K562 (cell line): ENCODE data around the gene LRRC15. TPM values are rescaled to one million over a fixed set of nuclear protein-coding genes. Genes with fewer than 3 reads are reported as not detected.

Experiments
- ATAC-seq: fragments of 200-7000 bp; cut with Tn5 transposase; 3 replicates; pipeline ENCODE4 v1.9.1; 2020; ENCODE audit warnings: moderate library complexity
- BruUV-seq: library from RNA; stranded (reverse); fragments of 400-500 nt; replicated peaks from 2 replicates; lab custom pipeline; 2021; lab: Mats Ljungman, UMichigan
- CTCF ChIA-PET: fragments of 300-600 bp; formaldehyde crosslinking; extraction: SDS; loops from one replicate; lab custom pipeline; 2021; ENCODE audit warnings: low intra/inter-chr PET ratio; lab: Yijun Ruan, JAX
- POLR2A ChIA-PET: fragments of 300-600, 350-650 bp; sonication (Branson Sonifier 250); formaldehyde crosslinking; extraction: SDS; loops from one replicate; lab custom pipeline; 2021; ENCODE audit warnings: antibody characterized with exemption, inconsistent platforms; lab: Yijun Ruan, JAX
- DNase-seq, 4 experiments: peaks; one replicate each; pipeline versions ENCODE4 v3.0.0 to v3.0.0-alpha.2; 2011 to 2018; ENCODE audit warnings: low spot score in 3 of 4, mixed read lengths in 3 of 4; ENCODE audit errors: extremely low read depth in 1 of 4
- FAIRE-seq: peaks from 2 replicates; lab custom pipeline; 2011; peaks lifted over from hg19 to GRCh38; lab: Jason Lieb, UNC
- H2AFZ ChIP-seq: 2 replicates; pipeline ENCODE4 v1.6.0; 2011; ENCODE audit warnings: low read depth, low read length, control low read depth, inconsistent platforms
- H3K27ac ChIP-seq: fragments of 200-600 bp; 3 replicates; pipeline ENCODE4 v1.8.0; 2011; ENCODE audit warnings: low read depth, mild to moderate bottlenecking, control low read depth, inconsistent platforms, low read length, moderate library complexity, mixed read lengths; ENCODE audit errors: extremely low read depth
- H3K27me3 ChIP-seq, 2 experiments: fragments of 300-600 bp in 1 of 2; 2 replicates in 1 of 2; 3 replicates in 1 of 2; pipeline versions ENCODE4 v1.6.0 to v1.8.0; 2011; ENCODE audit warnings: inconsistent platforms in 2 of 2, low read length in 2 of 2, mild to moderate bottlenecking in 1 of 2, mixed read lengths in 1 of 2, moderate library complexity in 1 of 2; ENCODE audit not compliant: control insufficient read depth in 2 of 2, insufficient read depth in 2 of 2
- H3K36me3 ChIP-seq: fragments of 300-600 bp; 3 replicates; pipeline ENCODE4 v1.8.0; 2011; ENCODE audit warnings: mild to moderate bottlenecking, low read length, inconsistent platforms; ENCODE audit not compliant: control insufficient read depth, insufficient read depth
- H3K4me1 ChIP-seq, 2 experiments: fragments of 200-600 bp in 1 of 2; replicated peaks in 1 of 2; 2 replicates in 1 of 2; 3 replicates in 1 of 2; pipeline versions ENCODE4 v1.5.1 to v1.8.0; 2011; ENCODE audit warnings: inconsistent platforms in 2 of 2, low read length in 2 of 2, mild to moderate bottlenecking in 1 of 2, mixed read lengths in 1 of 2, moderate library complexity in 1 of 2; ENCODE audit not compliant: control insufficient read depth in 2 of 2, insufficient read depth in 2 of 2
- H3K4me2 ChIP-seq: 2 replicates; pipeline ENCODE4 v1.6.1; 2011; ENCODE audit warnings: low read length, control low read depth, inconsistent platforms, mixed read lengths; ENCODE audit not compliant: insufficient read depth
- H3K4me3 ChIP-seq: fragments of 200-600 bp; sonication (generic), shearing (Covaris generic); 2 replicates; pipeline ENCODE4 v1.5.1; 2016; ENCODE audit warnings: control low read depth, inconsistent platforms
- H3K79me2 ChIP-seq: fragments of 200-600 bp; 3 replicates; pipeline ENCODE4 v1.8.0; 2011; ENCODE audit warnings: low read length, inconsistent platforms; ENCODE audit not compliant: control insufficient read depth, insufficient read depth
- H3K9ac ChIP-seq, 2 experiments: 2 replicates each; pipeline versions ENCODE4 v1.6.0 to v1.6.1; 2011; ENCODE audit warnings: low read depth in 2 of 2, low read length in 2 of 2, control low read depth in 1 of 2, inconsistent platforms in 1 of 2, mild to moderate bottlenecking in 1 of 2, mixed read lengths in 1 of 2; ENCODE audit not compliant: insufficient read depth in 1 of 2
- H3K9me1 ChIP-seq: one replicate; pipeline ENCODE4 v1.6.0; 2011; ENCODE audit warnings: inconsistent platforms, mild to moderate bottlenecking, low read length, moderate library complexity; ENCODE audit not compliant: control insufficient read depth, insufficient read depth
- H3K9me3 ChIP-seq: replicated peaks from 2 replicates; pipeline ENCODE4 v1.5.1; 2011; ENCODE audit warnings: low read depth, low read length, inconsistent platforms; ENCODE audit not compliant: control insufficient read depth, insufficient read depth
- H4K20me1 ChIP-seq: replicated peaks from 2 replicates; pipeline ENCODE4 v1.6.1; 2011; ENCODE audit warnings: low read length, inconsistent platforms, mixed read lengths; ENCODE audit not compliant: control insufficient read depth, insufficient read depth
- BRD9 ChIP-seq: fragments of 450-650 bp; IDR thresholded peaks from 2 replicates; pipeline ENCODE4 v1.6.1; 2018; ENCODE audit warnings: low read depth; ENCODE audit not compliant: partially characterized antibody
- CBX8 ChIP-seq: fragments of 200-600 bp; sonication (generic); IDR thresholded peaks from 2 replicates; pipeline ENCODE4 v1.6.1; 2012; ENCODE audit warnings: borderline replicate concordance, mixed run types, low read depth, mild to moderate bottlenecking, moderate library complexity, mixed read lengths, low read length, control low read depth, inconsistent platforms; ENCODE audit not compliant: poor library complexity, severe bottlenecking; ENCODE audit errors: extremely low read depth
- FOXJ2 ChIP-seq: fragments of 200-800 bp; sonication (Bioruptor generic); IDR thresholded peaks from 2 replicates; pipeline ENCODE4 v1.6.1; 2016; ENCODE audit warnings: missing genetic modification characterization, missing compliant biosample characterization
- NR2F6 ChIP-seq: fragments of 450-650 bp; formaldehyde crosslinking; IDR thresholded peaks from 2 replicates; pipeline ENCODE4 v1.4.0; 2020; ENCODE audit warnings: mild to moderate bottlenecking
- POLR2A ChIP-seq: fragments of 450-650 bp; conservative IDR thresholded peaks from 2 replicates; pipeline ENCODE4 v1.6.1; 2016
- RNF219 ChIP-seq: fragments of 250-450 bp; sonication (Bioruptor Pico); IDR thresholded peaks from 2 replicates; pipeline ENCODE4 v1.5.0; 2022; ENCODE audit warnings: mild to moderate bottlenecking
- SMAD2 ChIP-seq: fragments of 150-350 bp; IDR thresholded peaks from 2 replicates; pipeline ENCODE4 v1.6.1; 2014; ENCODE audit warnings: low read depth, mild to moderate bottlenecking, low read length
- SMAD3 ChIP-seq: fragments of 450-650 bp; formaldehyde crosslinking; conservative IDR thresholded peaks from 2 replicates; pipeline ENCODE4 v1.4.0; 2020; ENCODE audit warnings: mild to moderate bottlenecking
- TRIM28 ChIP-seq: fragments of 450-650 bp; IDR thresholded peaks from 2 replicates; pipeline ENCODE4 v1.6.1; 2017
- ZFP30 ChIP-seq: fragments of 250-450 bp; sonication (Bioruptor Pico); IDR thresholded peaks from 2 replicates; pipeline ENCODE4 v1.8.0; 2022; ENCODE audit warnings: moderate library complexity, mild to moderate bottlenecking, inconsistent platforms, borderline replicate concordance
- ZNF518B ChIP-seq: fragments of 250-450 bp; sonication (Bioruptor Pico); IDR thresholded peaks from 2 replicates; pipeline ENCODE4 v1.5.0; 2021; ENCODE audit warnings: mild to moderate bottlenecking, moderate library complexity
- WGBS: fragments of 100-300 bp; shearing (Covaris generic); methylation state at CpG from one replicate; pipeline ENCODE4 v1.1.6; 2016; ENCODE audit warnings: low coverage, mixed read lengths; ENCODE audit not compliant: insufficient coverage; ENCODE audit errors: missing lambda C conversion rate; 5-methylcytosine and 5-hydroxymethylcytosine counted together
- in situ Hi-C: fragments of 300-500 bp; cut with MboI; formaldehyde crosslinking; loops from 4 replicates; pipeline ENCODE4 v1.15.0; 2018; ENCODE audit warnings: inconsistent platforms, mixed read lengths
- intact Hi-C: fragments of 100-400 bp; cut with micrococcal nuclease; formaldehyde crosslinking; loops from 2 replicates; pipeline ENCODE4 v1.14.2; 2022
- polyA plus RNA-seq, 8 experiments: library from polyadenylated mRNA; depleted of rRNA in 4 of 8; stranded (reverse) in 5 of 8; unstranded in 3 of 8; fragments of >200 nt; fragmentation: Nextera tagmentation in 2 of 8; fragmentation: Illumina TruSeq in 1 of 8; extraction: Ambion mirVana in 2 of 8; extraction: Trizol in 1 of 8; gene quantifications; 2 replicates each; pipeline versions ENCODE4 v1.2.1 to v1.2.3, GENCODE V29; 2011 to 2014; ENCODE audit warnings: inconsistent platforms in 1 of 8, missing spikeins in 1 of 8
- total RNA-seq, 7 experiments: library from RNA; depleted of rRNA in 6 of 7; stranded (reverse); fragments of >200 nt in 6 of 7; fragmentation: Illumina TruSeq in 2 of 7; extraction: Trizol in 2 of 7; gene quantifications; 2 replicates each; pipeline versions ENCODE4 v1.2.1 to v1.2.3, GENCODE V29; 2011 to 2021; ENCODE audit warnings: low replicate concordance in 1 of 7
- TF ChIP-seq, protein P1 (sequence below), 2 experiments: IDR thresholded peaks; 2 replicates each; pipeline ENCODE4 v1.6.1; 2012; ENCODE audit warnings: improper control_type of control experiment in 2 of 2, low read depth in 2 of 2, low read length in 2 of 2, borderline replicate concordance in 1 of 2

LRRC15 gene
- total and polyA plus RNA-seq, 9 of the 15 experiments (the other 6 are each of a cell fraction or from before 2014, with no cell fraction given), result not detected

GRCh38 chr3:194308601-194309449 lies 60.7 kb downstream of the LRRC15 start:
- 49% methylated on average over 8 of the region's 8 CpGs for WGBS
- BruUV-seq, result no TSS peak
- Histone ChIP-seq H3K27me3 (no peaks in the 10 kb centered on the region), H3K9ac (no peak overlapping the region), H3K4me2 (no peak overlapping the region), H4K20me1 (no peaks in the 10 kb centered on the region), H3K9me1 (no peaks in the 10 kb centered on the region), H3K9me3 (no peaks in the 10 kb centered on the region; the same call in 1 of the 2 replicates), H3K27ac (no peak overlapping the region), H3K79me2 (no peaks in the 10 kb centered on the region), H3K36me3 (no peaks in the 10 kb centered on the region), H3K4me3 (no peak overlapping the region), H3K4me1 (peaks cover 5 to 9% of the 10 kb centered on the region in 2 experiments; a peak in 4 of 5 replicates), H2AFZ (no peak overlapping the region)
- DNase-seq (no peak), ATAC-seq (no peak), FAIRE-seq (peak; percentile 59)
- ChIA-PET POLR2A (interaction anchor here (0.6 to 2.1 kb wide), 5 partner anchors 10 to 172 kb away, joined by 3 to 10 read pairs (median 3); no protein-coding TSS in a partner anchor), CTCF (no interaction called here)
- intact Hi-C loops (no loop called here), in situ Hi-C loops (loop anchor here (25.0 kb wide), 1 partner anchor 1497 kb away; no protein-coding TSS in a partner anchor)
- TF ChIP-seq NR2F6 (no peak), SMAD2 (no peak), CBX8 (no peak), BRD9 (no peak), POLR2A (no peak), ZFP30 (CRISPR knock-in tag) (no peak), ZNF518B (no peak), FOXJ2 (tag) (no peak), TRIM28 (no peak), RNF219 (CRISPR knock-in tag) (no peak), SMAD3 (no peak)
- TF ChIP-seq, protein P1, sequence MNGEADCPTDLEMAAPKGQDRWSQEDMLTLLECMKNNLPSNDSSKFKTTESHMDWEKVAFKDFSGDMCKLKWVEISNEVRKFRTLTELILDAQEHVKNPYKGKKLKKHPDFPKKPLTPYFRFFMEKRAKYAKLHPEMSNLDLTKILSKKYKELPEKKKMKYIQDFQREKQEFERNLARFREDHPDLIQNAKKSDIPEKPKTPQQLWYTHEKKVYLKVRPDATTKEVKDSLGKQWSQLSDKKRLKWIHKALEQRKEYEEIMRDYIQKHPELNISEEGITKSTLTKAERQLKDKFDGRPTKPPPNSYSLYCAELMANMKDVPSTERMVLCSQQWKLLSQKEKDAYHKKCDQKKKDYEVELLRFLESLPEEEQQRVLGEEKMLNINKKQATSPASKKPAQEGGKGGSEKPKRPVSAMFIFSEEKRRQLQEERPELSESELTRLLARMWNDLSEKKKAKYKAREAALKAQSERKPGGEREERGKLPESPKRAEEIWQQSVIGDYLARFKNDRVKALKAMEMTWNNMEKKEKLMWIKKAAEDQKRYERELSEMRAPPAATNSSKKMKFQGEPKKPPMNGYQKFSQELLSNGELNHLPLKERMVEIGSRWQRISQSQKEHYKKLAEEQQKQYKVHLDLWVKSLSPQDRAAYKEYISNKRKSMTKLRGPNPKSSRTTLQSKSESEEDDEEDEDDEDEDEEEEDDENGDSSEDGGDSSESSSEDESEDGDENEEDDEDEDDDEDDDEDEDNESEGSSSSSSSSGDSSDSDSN (IDR thresholded peaks at IDR 0.05; ENCODE audit: borderline replicate concordance in 1 of 2, low read depth in 2 of 2, low read length in 2 of 2), result no peak
